ENCODE measurements around the gene CCDC167. TPM values are rescaled to one million over a fixed set of nuclear protein-coding genes. Genes with fewer than 3 reads are reported as not detected.

CCDC167 gene
- total RNA-seq, 1 donor from 2014 or later, result 17.5 TPM

- no peak for DNase-seq (ENCODE audit: low read depth in 2 of 2)
These were observed 9.9 kb downstream of the CCDC167 start for GRCh38 chr6:37489697-37490336.

DNA sequence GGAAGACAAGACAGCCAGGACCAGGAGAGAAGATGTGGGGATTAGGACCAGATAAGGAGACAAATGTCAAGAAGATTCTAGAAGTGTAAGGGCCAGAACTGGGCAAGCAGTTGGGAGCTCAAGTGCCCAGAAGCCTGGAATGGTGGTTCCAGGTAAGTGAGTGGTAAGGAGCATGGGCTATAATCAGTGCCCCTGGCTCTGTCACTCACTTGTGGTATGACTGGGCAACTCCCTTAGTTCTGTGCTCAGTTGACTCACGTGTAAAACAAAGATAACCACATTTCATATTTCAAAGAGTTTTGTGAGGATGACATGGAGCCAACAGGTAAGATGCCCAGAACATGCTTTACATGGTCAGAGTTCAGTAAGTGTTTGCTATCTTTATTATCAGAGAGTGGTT, 11.2 kb downstream of the CCDC167 start:
- DNase-seq (ENCODE audit: low read depth in 2 of 2), result no peak

DNA sequence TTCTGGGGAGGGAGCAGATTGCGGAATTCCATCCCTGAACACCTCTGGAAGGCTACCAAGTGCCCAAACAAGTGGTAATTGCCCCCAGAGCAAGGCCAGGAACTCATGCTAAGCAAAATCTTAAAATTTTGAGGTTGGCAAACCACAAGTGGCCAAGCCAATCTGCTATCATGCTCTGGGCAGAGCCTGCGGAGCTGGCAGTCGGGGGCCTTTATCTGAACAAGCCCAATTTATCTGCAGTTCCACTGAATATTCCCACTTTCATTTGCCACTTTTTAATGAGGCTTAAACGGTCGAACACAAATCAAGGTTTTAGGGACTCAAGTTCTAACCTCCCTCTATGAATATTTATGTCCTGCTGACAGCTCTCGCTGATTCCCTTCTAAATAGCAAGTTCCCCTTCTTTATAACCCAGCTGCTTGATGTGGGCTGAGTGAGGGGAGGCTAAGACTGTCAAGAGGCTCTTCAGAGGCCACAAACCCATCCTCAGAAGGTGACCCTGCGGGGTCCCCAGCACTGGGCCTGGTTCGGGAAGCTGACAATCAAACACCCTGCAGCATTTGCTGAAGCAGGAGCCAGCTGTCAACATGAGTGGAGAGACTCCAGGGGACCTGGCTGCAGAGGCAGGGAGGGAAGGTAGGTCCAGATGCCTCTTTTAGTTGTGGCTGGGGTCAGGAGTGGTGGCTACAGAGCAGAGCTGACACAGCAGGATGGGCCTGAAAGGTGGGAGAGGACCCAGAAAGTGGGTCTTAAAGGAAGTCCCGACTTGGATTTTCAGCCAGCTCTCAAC, 11.9 kb downstream of the CCDC167 start:
- DNase-seq (ENCODE audit: low read depth in 2 of 2), result no peak

DNA sequence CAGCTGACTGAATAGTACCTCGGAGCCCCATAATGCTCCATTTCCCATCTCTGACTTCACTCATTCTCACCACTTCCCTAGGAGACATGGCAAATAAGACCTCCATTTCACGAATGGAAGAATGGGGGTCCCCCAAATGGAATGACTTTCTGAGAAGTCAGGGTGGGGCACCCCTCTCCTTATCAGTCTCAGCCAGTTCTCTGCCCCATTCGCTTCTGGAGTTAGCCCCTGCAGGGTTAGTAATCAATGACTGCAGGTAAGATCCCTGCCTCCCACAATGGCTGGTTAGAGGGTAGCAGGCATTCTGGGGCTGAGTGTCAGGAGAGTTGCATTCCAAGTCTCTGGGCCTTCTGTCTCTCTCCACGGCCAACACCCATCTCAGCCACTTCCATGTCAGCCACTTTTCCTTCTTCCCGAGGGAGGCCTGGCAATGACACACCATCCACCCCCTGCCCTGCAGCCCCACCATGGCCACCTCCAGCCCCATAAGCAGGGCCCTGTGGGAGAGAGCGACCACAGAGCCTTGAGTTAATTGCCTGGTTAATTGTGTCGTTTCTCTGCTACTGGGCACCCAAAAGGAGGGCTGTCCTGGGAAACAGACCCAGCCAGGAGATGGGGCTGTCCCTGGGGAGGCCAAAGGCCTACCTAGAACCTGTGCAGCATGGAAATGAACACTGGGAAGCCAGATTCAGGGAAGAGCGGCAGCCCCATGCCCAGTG, 13.4 kb downstream of the CCDC167 start:
- DNase-seq (ENCODE audit: low read depth in 2 of 2), result no peak

GRCh38 chr6:37485291-37485702, 14.4 kb downstream of the CCDC167 start:
- no peak for DNase-seq (ENCODE audit: low read depth in 2 of 2)

DNA sequence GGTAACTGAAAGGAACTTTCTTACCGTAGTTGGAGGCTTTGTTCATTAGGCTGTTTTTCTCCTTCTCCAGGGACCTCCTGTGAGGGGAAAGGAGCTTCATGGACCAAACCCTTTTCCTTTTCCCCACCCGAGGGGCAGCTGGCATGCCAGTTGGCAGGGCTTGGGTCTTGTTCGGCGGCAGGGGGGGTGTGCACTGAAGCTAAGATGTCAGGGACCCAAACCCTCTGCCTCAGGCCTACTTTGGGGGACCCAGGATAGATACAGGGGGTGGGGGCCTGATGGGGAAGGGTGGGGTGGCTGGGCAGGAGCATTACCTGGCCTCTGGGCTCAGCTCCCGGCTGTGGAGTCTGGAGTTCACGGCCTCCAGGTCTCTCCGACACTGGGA, 14.9 kb downstream of the CCDC167 start:
- DNase-seq (ENCODE audit: low read depth in 2 of 2), result no peak

- DNase-seq (ENCODE audit: low read depth in 2 of 2), result peak; percentile 49 to 65
These were observed 15.5 kb downstream of the CCDC167 start for GRCh38 chr6:37483917-37484785.

GRCh38 chr6:37483252-37483901, 16.3 kb downstream of the CCDC167 start:
- no peak for DNase-seq (ENCODE audit: low read depth in 2 of 2)

GRCh38 chr6:37482606-37483251, 17.0 kb downstream of the CCDC167 start:
- no peak for DNase-seq (ENCODE audit: low read depth in 2 of 2)

DNA sequence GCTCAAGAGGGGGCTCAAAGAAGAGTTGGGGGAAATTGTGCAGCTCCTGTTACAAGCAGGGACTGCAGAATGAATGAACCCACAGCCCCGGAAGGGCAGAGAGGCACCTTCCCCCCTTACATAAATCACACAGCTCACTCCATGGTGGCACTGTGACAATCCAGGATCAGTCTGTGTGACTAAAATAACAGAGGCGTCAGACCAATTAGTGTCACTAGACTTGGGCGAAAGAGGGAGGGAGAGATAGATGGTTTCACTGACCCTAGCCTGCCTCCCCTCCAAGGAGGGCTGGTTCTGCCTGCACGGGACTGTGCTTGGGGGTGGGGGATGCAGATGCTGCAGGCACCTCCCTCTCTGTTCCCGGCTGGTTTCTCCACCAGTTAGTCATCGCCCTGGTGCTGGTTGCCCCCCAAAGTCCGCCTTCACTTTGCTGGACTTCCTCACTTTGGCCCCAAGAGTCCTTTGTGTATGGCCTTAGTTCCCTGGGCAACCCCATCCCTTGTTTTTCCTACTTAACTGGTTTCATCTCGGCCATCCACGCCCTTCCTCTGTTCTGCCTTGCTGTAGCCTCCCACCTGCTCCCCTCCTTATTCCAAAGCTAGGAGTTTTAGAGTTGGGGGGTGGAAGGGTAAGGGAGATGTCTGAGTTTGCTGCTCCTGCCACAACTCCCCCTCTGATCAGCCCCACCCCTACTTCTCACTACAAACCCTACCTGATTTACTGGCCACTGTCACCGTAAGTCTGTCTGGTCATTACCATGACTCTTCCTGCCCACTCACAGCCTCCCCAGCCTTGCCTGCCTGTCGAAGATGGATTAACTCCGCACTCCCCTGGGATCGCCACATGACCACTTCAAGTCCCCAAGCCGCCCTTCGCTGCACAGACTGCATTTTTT, 17.7 kb downstream of the CCDC167 start:
- no peak for DNase-seq (ENCODE audit: low read depth in 2 of 2)

GRCh38 chr6:37480951-37481534, 18.6 kb downstream of the CCDC167 start:
- no peak for DNase-seq (ENCODE audit: low read depth in 2 of 2)

DNA sequence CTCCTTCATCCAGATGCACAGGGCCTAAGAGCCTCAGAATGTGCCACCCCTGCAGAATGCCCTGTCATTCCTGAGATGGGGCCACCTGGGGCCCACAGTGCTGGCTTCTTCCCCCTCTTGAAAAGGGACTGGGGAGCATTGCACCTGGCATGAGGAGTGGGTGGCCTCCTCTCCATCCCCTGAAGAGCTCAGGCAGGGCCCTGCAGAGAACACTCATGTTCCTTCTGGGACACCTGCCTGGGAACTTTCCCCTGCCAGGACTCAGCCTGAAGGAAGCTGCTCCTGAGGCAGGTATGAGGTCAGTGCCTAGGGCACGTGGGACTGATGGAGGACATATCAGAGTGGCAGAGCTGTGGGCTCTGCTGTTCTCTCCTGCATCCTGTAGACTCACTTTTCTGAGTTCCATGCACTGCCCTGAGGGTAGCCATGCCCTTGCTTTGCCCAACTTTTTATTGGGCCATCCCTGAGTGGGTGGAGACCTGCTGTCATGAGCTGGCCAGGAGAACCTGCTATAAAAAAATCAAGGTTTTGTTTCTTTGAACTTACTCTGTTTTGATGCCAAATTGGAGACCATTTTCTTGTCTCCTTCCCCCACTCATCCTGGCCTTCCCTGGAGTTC, 19.5 kb downstream of the CCDC167 start:
- DNase-seq (ENCODE audit: low read depth in 2 of 2), result no peak

- DNase-seq (ENCODE audit: low read depth in 2 of 2), result no peak
These were observed 20.3 kb downstream of the CCDC167 start for GRCh38 chr6:37479266-37479854.

GRCh38 chr6:37478827-37479226, 20.9 kb downstream of the CCDC167 start:
- no peak for DNase-seq (ENCODE audit: low read depth in 2 of 2)

GRCh38 chr6:37477656-37478435, 21.8 kb downstream of the CCDC167 start:
- DNase-seq (ENCODE audit: low read depth in 2 of 2), result no peak

- no peak for DNase-seq (ENCODE audit: low read depth in 2 of 2)
These were observed 22.5 kb downstream of the CCDC167 start for GRCh38 chr6:37477191-37477590.

- no peak for DNase-seq (ENCODE audit: low read depth in 2 of 2)
These were observed 25.4 kb downstream of the CCDC167 start for GRCh38 chr6:37474316-37474715.

Data from lung microvascular endothelial cell (primary cell).